Heart left ventricle (tissue), 16 donors: ENCODE data around the gene NAXD. TPM values are rescaled to one million over a fixed set of nuclear protein-coding genes. Genes with fewer than 3 reads are reported as not detected.

Experiments
- ATAC-seq, 4 donors: fragments of 200-7000 bp; cut with Tn5 transposase; one replicate each; pipeline ENCODE4 v1.9.1; 2020 to 2022; ENCODE audit warnings: moderate library complexity in 4 of 4, mild to moderate bottlenecking in 3 of 4, moderate number of reproducible peaks in 1 of 4
- DNase-seq, 5 donors: peaks; one replicate each; pipeline ENCODE4 v3.0.0-alpha.2; 2020
- H3K27ac ChIP-seq, 12 donors: fragments of 200-600 bp; sonication (generic) in 4 of 12; one replicate each; pipeline versions ENCODE4 v1.5.0 to v1.8.0; 2016 to 2022; ENCODE audit warnings: mild to moderate bottlenecking in 2 of 12
- H3K27me3 ChIP-seq, 9 donors: fragments of 200-600 bp; sonication (generic) in 2 of 9; one replicate each; pipeline versions ENCODE4 v1.5.1 to v1.8.0; 2016 to 2022; ENCODE audit warnings: mild to moderate bottlenecking in 3 of 9
- H3K36me3 ChIP-seq, 9 donors: fragments of 200-600 bp; sonication (generic) in 2 of 9; one replicate each; pipeline versions ENCODE4 v1.5.0 to v1.8.0; 2018 to 2022; ENCODE audit warnings: mild to moderate bottlenecking in 2 of 9
- H3K4me1 ChIP-seq, 12 donors: fragments of 200-600 bp; sonication (generic) in 4 of 12; one replicate each; pipeline versions ENCODE4 v1.5.0 to v1.8.0; 2016 to 2022; ENCODE audit warnings: mild to moderate bottlenecking in 3 of 12
- H3K4me3 ChIP-seq, 12 donors: fragments of 200-600 bp; sonication (generic) in 4 of 12; one replicate each; pipeline versions ENCODE4 v1.5.0 to v1.8.0; 2017 to 2022; ENCODE audit warnings: mild to moderate bottlenecking in 9 of 12, moderate library complexity in 4 of 12
- H3K9me3 ChIP-seq, 12 donors: fragments of 200-600 bp; sonication (generic) in 4 of 12; one replicate each; pipeline versions ENCODE4 v1.5.0 to v1.8.0; 2016 to 2022; ENCODE audit warnings: mild to moderate bottlenecking in 1 of 12
- POLR2A ChIP-seq, 2 donors: fragments of 450-650 bp; IDR thresholded peaks; one replicate each; pipeline ENCODE4 v1.6.1; 2017; ENCODE audit warnings: antibody characterized with exemption in 2 of 2, mild to moderate bottlenecking in 2 of 2, moderate library complexity in 2 of 2
- WGBS, 4 donors: extraction: QIAGEN DNeasy Blood & Tissue Kit in 2 of 4; methylation state at CpG; one replicate each; pipeline versions ENCODE4 v1.1.5 to v1.1.7; 2013 to 2018; 5-methylcytosine and 5-hydroxymethylcytosine counted together
- intact Hi-C, 10 donors: fragments of 100-400 bp; cut with DNase I; formaldehyde crosslinking; loops; one replicate each; pipeline versions ENCODE4 v1.11.1 to v1.14.2; 2022
- polyA plus RNA-seq, 2 donors: library from polyadenylated mRNA; stranded (reverse); fragments of 200-250 nt; gene quantifications; one replicate each; pipeline ENCODE4 v1.2.3, GENCODE V29; 2013
- total RNA-seq, 9 donors: library from RNA; depleted of rRNA in 2 of 9; stranded (reverse); fragments of >200 nt in 2 of 9; fragmentation: NEBNext Ultra II Directional in 3 of 9; extraction: Animal tissue kit (Norgen Biotek cat#: 25700) in 3 of 9; gene quantifications; one replicate each; pipeline versions ENCODE4 v1.1.0 to v1.2.4, GENCODE V29; 2016 to 2023
- TF ChIP-seq, protein P1 (sequence below), 12 donors: fragments of 200-600 bp; sonication (generic) in 4 of 12; IDR thresholded peaks; one replicate each; pipeline versions ENCODE4 v1.5.0 to v1.8.0; 2018 to 2022; ENCODE audit warnings: antibody characterized with exemption in 12 of 12, mild to moderate bottlenecking in 5 of 12
- donor health status: ischemic (EF 13 %, LVEDD 7.1; RV severe dilation, severe dysfunction).
- donor health status: healthy with polysubstance abuse.
- donor health status: DM: no; HTN: yes; CAD: no.
- donor health status: DM: no; HTN: no; CAD: no.
- donor health status: ischemic (EF 25% LVEDD 6.9; RV normal size, moderate dysfunction).
- donor health status: ischemic (EF 25% LVEDD 5.7; RV mildly dilated, moderate dysfunction).
- donor health status: healthy.
- donor health status: DM: yes; HTN: yes; CAD: no.
- donor health status: ischemic (EF 35%, LVEDD 5.7; RV mildly dilated, moderate dysfunction).
- donor health status: nonischemic (EF 11% LVEDD 7.7; RV severe dilation, severe dysfunction).
- donor health status: DM: yes; HTN: yes; CAD: no.
- donor health status: PGD.
- donor health status: ischemic (EF 29% LVEDD 5.4; RV normal size, mild dysfunction).
- donor health status: nonischemic (EF 23%, LVEDD 6.1; RV moderate dilation, normal function).

The NAXD gene
- total and polyA plus RNA-seq, 11 donors, result 19.2 to 31.4 (median 23.4) TPM

DNA sequence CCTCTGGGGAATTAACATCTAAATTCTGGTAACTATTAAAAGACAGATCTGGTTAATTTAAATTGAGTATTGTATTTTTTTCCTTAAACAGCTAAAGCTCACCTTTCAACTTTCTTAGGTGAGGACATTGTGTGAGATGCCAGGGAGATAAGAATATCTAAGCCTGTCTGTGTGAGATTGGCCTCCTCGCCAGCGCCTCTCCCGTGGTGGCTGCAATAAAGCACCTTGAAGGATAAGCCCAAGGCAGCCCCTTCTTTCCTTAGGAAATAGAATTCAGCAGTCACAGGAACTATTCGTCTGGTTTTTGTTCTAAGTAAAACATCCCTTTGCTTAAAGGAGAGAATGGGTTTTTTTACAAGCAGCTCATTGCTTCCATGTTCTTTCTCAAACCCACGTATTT lies 24.6 kb downstream of the NAXD start:
- peak overlapping the region in 2 of 12 donors; percentile 46 to 70 for H3K27ac ChIP-seq
- peaks cover 0 to 28% (median 12%) of the 10 kb centered on the region in 12 donors for H3K4me1 ChIP-seq
- peaks cover 0 to 97% (median 91%) of the 10 kb centered on the region in 9 donors for H3K36me3 ChIP-seq
- intact Hi-C loops, result no loop called here
- DNase-seq, result no peak
- WGBS, 4 donors, result 74 to 79% (median 78%) methylated on average over 5 of the region's 5 CpGs
- no peaks in the 10 kb centered on the region for H3K27me3 ChIP-seq
- H3K4me3 ChIP-seq, result no peak overlapping the region
- ATAC-seq, result no peak
- TF ChIP-seq, protein P1, sequence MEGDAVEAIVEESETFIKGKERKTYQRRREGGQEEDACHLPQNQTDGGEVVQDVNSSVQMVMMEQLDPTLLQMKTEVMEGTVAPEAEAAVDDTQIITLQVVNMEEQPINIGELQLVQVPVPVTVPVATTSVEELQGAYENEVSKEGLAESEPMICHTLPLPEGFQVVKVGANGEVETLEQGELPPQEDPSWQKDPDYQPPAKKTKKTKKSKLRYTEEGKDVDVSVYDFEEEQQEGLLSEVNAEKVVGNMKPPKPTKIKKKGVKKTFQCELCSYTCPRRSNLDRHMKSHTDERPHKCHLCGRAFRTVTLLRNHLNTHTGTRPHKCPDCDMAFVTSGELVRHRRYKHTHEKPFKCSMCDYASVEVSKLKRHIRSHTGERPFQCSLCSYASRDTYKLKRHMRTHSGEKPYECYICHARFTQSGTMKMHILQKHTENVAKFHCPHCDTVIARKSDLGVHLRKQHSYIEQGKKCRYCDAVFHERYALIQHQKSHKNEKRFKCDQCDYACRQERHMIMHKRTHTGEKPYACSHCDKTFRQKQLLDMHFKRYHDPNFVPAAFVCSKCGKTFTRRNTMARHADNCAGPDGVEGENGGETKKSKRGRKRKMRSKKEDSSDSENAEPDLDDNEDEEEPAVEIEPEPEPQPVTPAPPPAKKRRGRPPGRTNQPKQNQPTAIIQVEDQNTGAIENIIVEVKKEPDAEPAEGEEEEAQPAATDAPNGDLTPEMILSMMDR (IDR thresholded peaks at IDR 0.05), result no peak
- no peak for TF ChIP-seq POLR2A (IDR thresholded peaks at IDR 0.05)
- no peaks in the 10 kb centered on the region for H3K9me3 ChIP-seq

DNA sequence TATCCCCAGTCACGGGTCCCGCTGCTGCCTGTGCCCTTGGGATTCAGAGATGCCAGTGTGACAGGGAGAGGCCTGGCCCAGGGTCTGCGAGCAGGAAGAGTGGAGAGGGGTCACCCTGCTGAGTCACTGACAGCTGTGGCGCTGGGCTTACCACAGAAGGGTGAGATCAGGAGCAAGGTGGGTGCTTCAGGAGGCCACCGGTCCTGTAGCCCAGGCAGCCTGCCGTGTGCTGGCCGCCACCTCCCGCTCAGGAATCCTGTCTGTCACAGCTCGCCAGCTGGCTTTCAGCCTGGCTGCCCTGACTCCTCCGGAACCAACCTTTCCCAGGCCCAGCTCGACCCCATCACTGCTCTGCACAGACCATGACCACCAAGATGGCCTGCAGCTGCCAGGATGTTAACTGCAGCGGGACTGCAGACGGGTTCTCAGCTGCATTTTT lies 25.3 kb downstream of the NAXD start:
- Histone ChIP-seq H3K4me1 (peaks cover 0 to 33% (median 15%) of the 10 kb centered on the region in 12 donors), H3K36me3 (peaks cover 0 to 95% (median 84%) of the 10 kb centered on the region in 9 donors), H3K4me3 (no peak overlapping the region), H3K27ac (peak overlapping the region in 6 of 12 donors; percentile 10 to 70 (median 46)), H3K9me3 (no peaks in the 10 kb centered on the region), H3K27me3 (no peaks in the 10 kb centered on the region)
- intact Hi-C loops, result no loop called here
- DNase-seq (peak; percentile 42 to 71 (median 62)), ATAC-seq (peak; percentile 28 to 73 (median 60))
- TF ChIP-seq POLR2A (IDR thresholded peaks at IDR 0.05), result no peak
- TF ChIP-seq, protein P1 (IDR thresholded peaks at IDR 0.05), result no peak
- 48 to 61% (median 51%) methylated on average over 11 to 13 of the region's 13 CpGs for WGBS, 4 donors

DNA sequence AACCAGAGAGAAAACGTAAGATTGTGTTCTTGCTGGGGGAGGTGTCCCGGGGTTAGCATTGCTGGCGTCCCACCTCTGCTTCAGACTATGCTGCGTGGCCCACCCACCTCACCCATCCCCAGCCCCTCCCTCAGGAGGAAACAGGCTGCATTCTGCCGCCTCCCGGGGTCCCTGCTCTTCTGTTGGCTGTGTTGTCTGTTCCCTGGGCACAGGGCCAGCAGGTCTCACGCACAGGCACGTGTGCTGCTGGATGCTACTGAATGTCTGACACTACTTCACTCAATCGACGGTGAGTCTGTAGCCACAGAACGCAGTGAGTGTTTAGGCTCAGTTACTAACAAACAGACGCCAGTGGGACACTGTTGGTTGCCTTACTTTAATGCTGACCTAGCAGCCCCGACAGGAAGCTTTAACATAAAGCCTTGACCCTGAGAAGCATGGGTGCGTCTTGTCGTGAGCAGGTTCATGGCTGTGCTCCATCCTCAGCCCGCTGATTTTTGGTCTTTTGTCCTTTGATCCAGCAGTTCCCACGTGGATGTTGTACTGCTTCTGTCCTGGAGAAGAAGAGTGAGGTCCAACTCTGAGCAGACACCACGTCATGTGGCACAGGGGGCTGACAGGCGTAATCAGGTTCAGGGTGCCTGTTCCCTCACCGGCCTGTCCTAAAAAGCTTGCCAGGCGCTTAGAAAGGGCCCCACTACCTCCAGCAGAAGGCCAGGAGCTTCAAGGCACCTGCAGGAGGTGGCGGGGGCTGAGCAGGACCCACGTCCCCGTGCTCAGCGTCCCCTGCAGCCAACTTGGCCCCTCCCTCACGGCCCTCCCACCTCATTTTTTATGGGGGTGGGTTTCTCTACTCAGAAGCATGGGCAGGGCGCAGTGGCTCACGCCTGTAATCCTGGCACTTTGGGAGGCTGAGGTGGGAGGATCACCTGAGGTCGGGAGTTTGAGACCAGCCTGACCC lies 26.0 kb downstream of the NAXD start:
- DNase-seq (peak in 2 of 5 donors; percentile 61 to 73), ATAC-seq (peak in 2 of 4 donors; percentile 34 to 44)
- WGBS, 4 donors, result 59 to 74% (median 66%) methylated on average over 23 to 29 of the region's 29 CpGs
- Histone ChIP-seq H3K27me3 (no peaks in the 10 kb centered on the region), H3K4me1 (peaks cover 0 to 33% (median 15%) of the 10 kb centered on the region in 12 donors), H3K36me3 (peaks cover 0 to 95% (median 77%) of the 10 kb centered on the region in 9 donors), H3K27ac (peak overlapping the region in 8 of 12 donors; percentile 10 to 70 (median 38)), H3K9me3 (no peaks in the 10 kb centered on the region), H3K4me3 (no peak overlapping the region)
- intact Hi-C loops, result no loop called here
- TF ChIP-seq POLR2A (IDR thresholded peaks at IDR 0.05), result no peak
- TF ChIP-seq, protein P1 (IDR thresholded peaks at IDR 0.05), result no peak
